Neural progenitor cell (in vitro differentiated cells): Measurements from ENCODE around the gene KASH5. TPM values are rescaled to one million over a fixed set of nuclear protein-coding genes. Genes with fewer than 3 reads are reported as not detected.

Source experiments
- DNase-seq: peaks from one replicate; pipeline ENCODE4 v3.0.0-alpha.2; 2016; ENCODE audit warnings: low spot score
- H2AFZ ChIP-seq: fragments of 200-600 bp; sonication (generic); replicated peaks from 2 replicates; pipeline ENCODE4 v1.6.1; 2016; ENCODE audit warnings: antibody characterized with exemption
- H3F3A ChIP-seq: fragments of 200-600 bp; sonication (generic); 2 replicates; pipeline ENCODE4 v1.6.1; 2016; ENCODE audit warnings: antibody characterized with exemption, low read depth
- H3K27ac ChIP-seq: fragments of 200-600 bp; sonication (generic); 2 replicates; pipeline ENCODE4 v1.5.1; 2016; ENCODE audit warnings: mild to moderate bottlenecking
- H3K27me3 ChIP-seq: fragments of 200-600 bp; sonication (generic); 2 replicates; pipeline ENCODE4 v1.6.1; 2016; ENCODE audit warnings: mild to moderate bottlenecking, moderate library complexity
- H3K36me3 ChIP-seq: fragments of 200-600 bp; sonication (generic); 2 replicates; pipeline ENCODE4 v1.5.1; 2016
- H3K4me1 ChIP-seq: fragments of 200-600 bp; sonication (generic); 2 replicates; pipeline ENCODE4 v1.6.1; 2016; ENCODE audit warnings: mixed run types
- H3K4me2 ChIP-seq: fragments of 200-600 bp; sonication (generic); 2 replicates; pipeline ENCODE4 v1.6.1; 2016
- H3K4me3 ChIP-seq: fragments of 200-600 bp; sonication (generic); 2 replicates; pipeline ENCODE4 v1.5.1; 2016
- H3K79me2 ChIP-seq: fragments of 200-600 bp; sonication (generic); 2 replicates; pipeline ENCODE4 v1.6.1; 2016; ENCODE audit warnings: low read depth
- H3K9ac ChIP-seq: fragments of 200-600 bp; sonication (generic); 2 replicates; pipeline ENCODE4 v1.6.1; 2016
- H3K9me3 ChIP-seq: fragments of 200-600 bp; sonication (generic); 2 replicates; pipeline ENCODE4 v1.5.1; 2016; ENCODE audit warnings: low read depth
- H4K20me1 ChIP-seq: fragments of 200-600 bp; sonication (generic); 2 replicates; pipeline ENCODE4 v1.6.1; 2016; ENCODE audit warnings: low read depth
- H3K27ac Mint-ChIP-seq: 3 replicates; pipeline ENCODE4 v1.8.0; 2021; ENCODE audit warnings: mixed read lengths
- H3K27me3 Mint-ChIP-seq: 2 replicates; pipeline ENCODE4 v1.8.0; 2022; ENCODE audit warnings: low read depth, mild to moderate bottlenecking, inconsistent platforms, moderate library complexity, mixed read lengths; ENCODE audit not compliant: insufficient read depth
- H3K36me3 Mint-ChIP-seq: 3 replicates; pipeline ENCODE4 v1.8.0; 2021; ENCODE audit warnings: mixed read lengths
- H3K4me1 Mint-ChIP-seq: 3 replicates; pipeline ENCODE4 v1.8.0; 2021; ENCODE audit warnings: mixed read lengths
- H3K4me3 Mint-ChIP-seq: 3 replicates; pipeline ENCODE4 v1.8.0; 2021; ENCODE audit warnings: mild to moderate bottlenecking, moderate library complexity, mixed read lengths
- H3K9me3 Mint-ChIP-seq: 3 replicates; pipeline ENCODE4 v1.8.0; 2020; ENCODE audit warnings: mixed read lengths
- CTCF ChIP-seq: fragments of 200-600 bp; sonication (generic); IDR thresholded peaks from 2 replicates; pipeline ENCODE4 v1.5.1; 2017; ENCODE audit warnings: antibody characterized with exemption, mild to moderate bottlenecking
- EZH2 ChIP-seq: fragments of 200-600 bp; sonication (generic); IDR thresholded peaks from 2 replicates; pipeline ENCODE4 v1.6.1; 2017; ENCODE audit warnings: antibody characterized with exemption, mild to moderate bottlenecking, moderate library complexity
- EZH2phosphoT487 ChIP-seq: fragments of 200-600 bp; sonication (generic); IDR thresholded peaks from 2 replicates; pipeline ENCODE4 v1.6.1; 2017; ENCODE audit warnings: antibody characterized with exemption
- total RNA-seq: library from RNA; depleted of rRNA; stranded (reverse); fragments of >200 nt; gene quantifications from 2 replicates; pipeline ENCODE4 v1.2.3, GENCODE V29; 2015; ENCODE audit warnings: low replicate concordance

The KASH5 gene
- total RNA-seq, 1 donor from 2014 or later = not detected

GRCh38 chr19:49409441-49410029 lies 21.5 kb downstream of the KASH5 start:
- Histone ChIP-seq H3K36me3 (no peaks in the 10 kb centered on the region), H2AFZ (no peak overlapping the region), H3K4me2 (no peak overlapping the region), H3K79me2 (no peaks in the 10 kb centered on the region), H4K20me1 (no peaks in the 10 kb centered on the region), H3K4me3 (no peak overlapping the region), H3K27ac (no peak overlapping the region), H3K9ac (no peak overlapping the region), H3K4me1 (peaks cover 22% of the 10 kb centered on the region), H3K9me3 (no peaks in the 10 kb centered on the region), H3K27me3 (no peaks in the 10 kb centered on the region), H3F3A (peaks cover 6% of the 10 kb centered on the region)
- no peak overlapping the region for H3K4me3 Mint-ChIP-seq
- no peaks in the 10 kb centered on the region for H3K36me3 Mint-ChIP-seq
- H3K27me3 Mint-ChIP-seq = peaks cover 12% of the 10 kb centered on the region
- H3K27ac Mint-ChIP-seq = no peak overlapping the region
- H3K9me3 Mint-ChIP-seq = no peaks in the 10 kb centered on the region
- TF ChIP-seq CTCF (no peak), EZH2phosphoT487 (no peak)
- peaks cover 24% of the 10 kb centered on the region for H3K4me1 Mint-ChIP-seq
- DNase-seq = no peak

GRCh38 chr19:49411681-49412326 lies 23.8 kb downstream of the KASH5 start:
- Mint-ChIP-seq H3K27me3 (peaks cover 20% of the 10 kb centered on the region), H3K9me3 (no peaks in the 10 kb centered on the region), H3K4me3 (no peak overlapping the region), H3K36me3 (no peaks in the 10 kb centered on the region), H3K4me1 (peaks cover 27% of the 10 kb centered on the region), H3K27ac (no peak overlapping the region)
- Histone ChIP-seq H3K9ac (no peak overlapping the region), H3K4me3 (no peak overlapping the region), H3K27ac (no peak overlapping the region), H3K4me1 (peaks cover 31% of the 10 kb centered on the region), H2AFZ (no peak overlapping the region), H3K79me2 (no peaks in the 10 kb centered on the region), H3K27me3 (no peaks in the 10 kb centered on the region), H3F3A (peaks cover 4% of the 10 kb centered on the region), H4K20me1 (no peaks in the 10 kb centered on the region), H3K9me3 (no peaks in the 10 kb centered on the region), H3K4me2 (no peak overlapping the region), H3K36me3 (no peaks in the 10 kb centered on the region)
- TF ChIP-seq EZH2phosphoT487 = no peak
- DNase-seq = no peak

- Histone ChIP-seq H3K9ac (no peak overlapping the region), H3K4me2 (peak overlapping the region; percentile 45), H3K27ac (no peak overlapping the region), H3K9me3 (no peaks in the 10 kb centered on the region), H3K4me1 (peaks cover 40% of the 10 kb centered on the region), H2AFZ (no peak overlapping the region), H3K27me3 (no peaks in the 10 kb centered on the region), H3K4me3 (no peak overlapping the region), H3K79me2 (no peaks in the 10 kb centered on the region), H3K36me3 (no peaks in the 10 kb centered on the region), H3F3A (peaks cover 4% of the 10 kb centered on the region), H4K20me1 (no peaks in the 10 kb centered on the region)
- H3K4me1 Mint-ChIP-seq = peaks cover 29% of the 10 kb centered on the region
- peaks cover 25% of the 10 kb centered on the region for H3K27me3 Mint-ChIP-seq
- peaks cover 2% of the 10 kb centered on the region for H3K9me3 Mint-ChIP-seq
- TF ChIP-seq EZH2 (no peak), CTCF (no peak), EZH2phosphoT487 (no peak)
- peak; percentile 68 for DNase-seq
- peak overlapping the region; percentile 74 for H3K27ac Mint-ChIP-seq
- H3K4me3 Mint-ChIP-seq = peak overlapping the region; percentile 11
- H3K36me3 Mint-ChIP-seq = no peaks in the 10 kb centered on the region
Measured at GRCh38 chr19:49413348-49413747, 25.3 kb downstream of the KASH5 start.

GRCh38 chr19:49414256-49414655 lies 26.2 kb downstream of the KASH5 start:
- Histone ChIP-seq H3F3A (peaks cover 4% of the 10 kb centered on the region), H3K4me1 (peaks cover 40% of the 10 kb centered on the region), H3K9me3 (no peaks in the 10 kb centered on the region), H4K20me1 (no peaks in the 10 kb centered on the region), H3K36me3 (no peaks in the 10 kb centered on the region), H3K79me2 (no peaks in the 10 kb centered on the region), H3K27me3 (peaks cover 8% of the 10 kb centered on the region), H2AFZ (no peak overlapping the region), H3K4me2 (no peak overlapping the region), H3K4me3 (no peak overlapping the region), H3K9ac (no peak overlapping the region), H3K27ac (no peak overlapping the region)
- TF ChIP-seq EZH2 (no peak), CTCF (no peak), EZH2phosphoT487 (no peak)
- Mint-ChIP-seq H3K9me3 (peaks cover 2% of the 10 kb centered on the region), H3K4me1 (peaks cover 23% of the 10 kb centered on the region), H3K27ac (no peak overlapping the region), H3K27me3 (peaks cover 33% of the 10 kb centered on the region), H3K4me3 (no peak overlapping the region), H3K36me3 (no peaks in the 10 kb centered on the region)
- no peak for DNase-seq
